ENCODE results near the gene PAK5.
"Not testable (repeated sequence)": the region's sequence is repeated elsewhere in the genome, so short reads cannot be mapped to it uniquely, and the experiment has no call there.

Gene PAK5

DNA sequence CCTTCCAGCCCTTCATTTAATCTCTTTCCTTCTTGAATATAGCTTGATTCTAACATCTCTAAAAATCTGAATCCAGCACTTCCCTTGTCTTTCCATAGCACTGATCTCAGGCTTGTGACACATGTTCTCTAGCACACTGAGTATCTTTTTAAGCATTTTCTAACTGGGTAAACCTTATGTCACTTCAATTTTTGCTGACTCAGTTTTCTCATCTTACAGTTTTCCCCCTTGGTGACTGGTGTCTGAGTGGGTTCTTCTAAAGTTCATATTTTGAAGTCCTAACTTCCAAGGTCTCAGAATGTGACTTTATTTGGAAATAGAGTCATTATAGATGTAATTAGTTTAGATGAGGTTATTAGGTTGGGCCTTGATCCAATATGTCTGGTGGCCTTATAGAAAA lies 153.9 kb downstream of the PAK5 start:
- no peak for DNase-seq (ENCODE audit: low read depth)

DNA sequence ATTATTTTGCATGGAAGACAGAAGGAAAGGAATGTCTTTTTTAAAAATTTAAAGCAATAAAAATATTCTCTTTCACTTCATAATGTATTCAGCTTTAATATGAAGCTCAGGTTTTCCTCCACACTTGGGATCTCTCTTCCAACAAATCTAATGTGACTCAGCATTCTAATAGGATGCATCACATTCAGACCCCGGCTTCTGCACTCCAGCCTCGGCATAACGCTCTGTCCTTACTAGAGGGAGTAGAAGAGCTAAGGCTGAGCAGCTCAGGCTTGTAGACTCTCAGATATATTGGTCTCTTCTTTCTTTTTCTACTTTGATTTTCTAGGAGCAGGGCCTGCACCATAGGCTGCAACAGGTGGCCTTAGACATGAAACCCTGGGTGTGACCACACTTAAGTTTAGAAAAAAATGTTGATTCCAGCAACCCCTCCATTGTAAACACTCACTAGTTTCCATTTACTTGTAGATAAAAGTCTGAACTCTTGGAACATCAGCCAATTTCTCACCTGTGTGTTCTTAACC lies 161.7 kb downstream of the PAK5 start:
- DNase-seq (ENCODE audit: low read depth): no peak

DNA sequence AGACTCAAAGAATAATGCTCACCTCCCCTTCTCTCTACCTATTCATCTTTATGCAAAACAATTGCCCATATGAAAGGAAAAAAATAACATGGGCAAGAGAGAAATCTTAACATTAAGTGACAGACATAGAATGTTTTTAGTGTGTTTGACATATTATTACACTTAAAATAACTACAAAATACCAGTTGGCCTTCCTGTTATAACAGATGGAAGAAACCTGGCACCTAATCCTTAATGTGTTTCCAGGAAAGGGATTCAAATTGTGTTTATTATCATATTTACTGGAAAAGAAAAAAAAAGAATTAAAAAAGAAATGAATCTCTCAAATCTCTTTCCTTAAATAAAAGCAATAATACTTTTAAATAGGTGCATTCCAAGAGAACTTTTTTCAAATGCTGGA lies 165.9 kb downstream of the PAK5 start:
- DNase-seq (ENCODE audit: low read depth): no peak

DNA sequence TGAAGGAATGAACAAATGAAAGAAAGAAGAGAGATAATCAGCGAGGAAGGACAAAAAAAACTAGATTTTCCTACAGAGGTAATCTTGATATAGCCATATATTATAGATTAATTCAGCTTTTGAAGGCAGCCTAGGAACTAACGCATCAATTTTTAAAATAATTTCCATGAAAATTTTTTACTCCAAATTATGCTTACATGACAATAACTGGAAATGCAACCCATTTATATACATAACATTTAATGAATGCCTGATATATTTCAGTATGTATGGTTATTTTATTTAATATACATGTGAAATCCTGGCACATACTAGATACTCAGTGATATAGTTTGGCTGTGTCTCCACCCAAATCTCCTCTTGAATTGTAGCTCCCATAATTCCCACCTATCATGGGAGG lies 166.8 kb downstream of the PAK5 start:
- DNase-seq (ENCODE audit: low read depth): no peak

DNA sequence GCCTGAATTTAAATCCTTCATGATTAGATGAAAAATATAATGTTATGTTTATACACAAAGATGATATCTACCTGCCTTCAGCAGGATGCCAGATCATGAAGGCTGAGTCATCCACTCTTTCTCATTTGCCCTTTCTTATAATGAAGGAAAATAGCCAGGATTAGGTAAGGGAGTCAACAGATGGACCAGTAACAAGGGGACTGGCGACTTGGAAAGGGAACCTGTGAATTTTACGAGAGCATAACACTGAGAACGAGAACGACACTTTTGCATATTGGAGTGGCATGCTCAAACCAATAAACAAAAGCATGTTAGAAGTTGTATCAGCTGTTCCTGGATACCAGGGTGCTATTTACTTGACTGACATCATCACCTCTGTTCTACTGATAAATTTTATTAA lies 170.5 kb downstream of the PAK5 start:
- no peak for DNase-seq (ENCODE audit: low read depth)

DNA sequence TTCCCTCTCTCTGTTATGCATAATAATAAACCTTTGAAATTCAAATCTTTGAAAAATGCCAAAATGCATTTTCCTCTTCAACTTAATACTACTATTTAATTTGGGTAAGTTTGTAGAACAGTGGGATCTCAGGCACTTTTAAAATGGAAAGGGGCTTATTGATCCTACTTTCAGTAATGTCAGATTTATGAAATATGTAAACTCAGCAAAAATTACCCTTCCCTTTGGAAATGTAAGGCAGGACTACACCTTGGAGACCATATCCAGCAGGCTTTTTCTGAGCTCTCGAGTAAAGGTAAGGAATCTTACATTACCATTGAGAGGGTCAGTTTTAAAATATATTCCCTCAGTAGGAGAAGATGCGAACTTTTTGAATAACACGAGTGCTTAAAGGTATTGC lies 175.5 kb downstream of the PAK5 start:
- DNase-seq (ENCODE audit: low read depth): no peak

DNA sequence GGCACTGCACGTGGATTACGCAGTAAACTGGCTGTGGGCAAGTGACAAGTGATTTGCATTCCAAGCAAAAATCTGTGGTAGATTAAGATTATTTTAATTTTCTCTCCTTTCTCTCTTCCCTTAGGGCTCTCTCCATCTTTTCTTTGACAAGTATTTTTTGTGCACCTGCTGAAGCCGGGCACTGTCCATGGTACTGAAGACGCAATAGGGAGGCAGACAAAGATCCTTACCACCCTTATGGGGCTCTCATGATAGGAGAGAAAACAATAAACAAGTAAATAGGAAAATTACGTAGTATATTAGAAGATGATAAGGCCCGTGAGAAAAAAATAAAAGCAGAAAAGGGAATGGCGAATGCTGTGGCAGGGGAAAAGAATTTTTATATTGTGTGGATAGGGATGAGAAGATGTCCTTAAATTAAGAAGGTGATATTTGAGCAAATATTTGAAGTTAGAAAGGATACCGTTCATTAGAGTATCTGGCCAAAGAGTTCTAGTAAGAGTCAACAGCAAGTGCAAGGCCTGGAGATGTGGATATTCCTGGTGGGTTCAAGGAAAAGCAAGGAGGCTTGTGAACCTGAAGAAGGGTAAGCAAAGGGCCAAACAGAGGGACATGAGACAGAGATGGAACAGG lies 178.5 kb downstream of the PAK5 start:
- DNase-seq (ENCODE audit: low read depth): no peak

DNA sequence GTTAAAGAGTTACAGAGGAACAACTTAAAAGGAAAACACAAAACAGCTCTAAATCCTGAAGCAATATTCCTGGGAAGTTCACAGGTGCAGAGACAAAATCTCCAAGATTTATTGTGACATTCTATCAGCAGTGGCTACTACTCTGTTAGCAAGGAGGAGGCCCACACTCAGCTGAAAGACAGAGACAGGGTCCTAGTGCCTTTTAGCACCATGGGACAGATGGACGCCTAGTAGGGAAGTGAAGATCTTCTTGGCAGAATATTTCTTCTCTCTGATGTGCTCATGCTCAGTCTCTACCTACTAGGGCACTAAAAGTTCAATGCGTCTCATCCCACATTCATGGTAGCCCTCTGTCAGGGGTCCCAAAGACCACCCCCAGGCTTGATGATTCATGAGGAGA lies 191.1 kb downstream of the PAK5 start:
- no peak for DNase-seq (ENCODE audit: low read depth)

DNA sequence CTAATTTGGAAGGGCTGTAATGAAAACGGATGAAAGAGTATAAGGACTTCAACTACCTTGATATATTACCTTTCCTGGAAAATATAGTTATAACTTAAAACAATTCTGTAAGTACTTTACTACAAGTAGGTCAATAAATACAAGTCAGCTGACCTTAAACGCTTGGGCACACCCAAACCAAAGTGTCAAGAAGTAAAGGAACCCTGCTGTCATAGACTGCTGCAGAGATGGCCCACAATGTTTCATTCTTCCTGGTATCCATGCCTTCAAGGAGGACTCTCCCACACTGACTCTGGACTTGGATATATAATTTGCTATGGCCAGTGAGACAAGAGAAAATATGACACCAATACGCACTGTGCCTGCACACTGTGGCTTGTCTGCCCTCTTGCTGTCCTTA lies 192.5 kb downstream of the PAK5 start:
- no peak for DNase-seq (ENCODE audit: low read depth)

DNA sequence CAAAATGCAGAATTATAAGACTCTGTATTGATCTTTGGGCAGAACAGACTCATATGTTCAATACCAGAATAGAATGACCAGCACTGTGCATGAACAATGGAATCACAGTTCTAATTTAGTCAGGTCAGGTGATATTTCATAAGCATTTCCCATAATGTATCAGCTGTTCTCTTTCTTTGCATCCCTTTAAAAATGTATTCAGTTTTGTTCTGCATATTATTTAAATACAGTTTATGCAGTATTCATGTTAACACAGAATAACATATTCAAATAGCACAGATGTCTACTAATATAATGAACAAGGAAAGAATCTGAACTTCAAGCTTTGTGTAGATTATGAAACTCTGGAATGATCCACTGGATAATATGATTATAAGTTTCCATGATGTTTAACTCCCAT lies 196.0 kb downstream of the PAK5 start:
- no peak for DNase-seq (ENCODE audit: low read depth)

DNA sequence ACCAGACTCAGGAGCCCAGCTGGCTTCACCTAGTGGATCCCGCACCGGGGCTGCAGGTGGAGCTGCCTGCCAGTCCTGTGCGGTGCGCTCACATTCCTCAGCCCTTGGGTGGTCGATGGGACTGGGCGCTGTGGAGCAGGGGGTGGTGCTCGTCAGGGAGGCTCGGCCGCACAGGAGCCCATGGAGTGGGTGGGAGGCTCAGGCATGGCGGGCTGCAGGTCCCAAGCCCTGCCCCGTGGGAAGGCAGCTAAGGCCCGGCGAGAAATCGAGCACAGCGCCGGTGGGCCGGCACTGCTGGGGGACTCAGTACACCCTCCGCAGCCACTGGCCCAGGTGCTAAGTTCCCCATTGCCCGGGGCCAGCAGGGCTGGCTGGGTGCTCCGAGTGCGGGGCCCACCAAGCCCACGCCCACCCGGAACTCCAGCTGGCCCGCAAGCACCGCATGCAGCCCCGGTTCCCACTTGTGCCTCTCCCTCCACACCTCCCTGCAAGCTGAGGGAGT lies 197.3 kb downstream of the PAK5 start:
- DNase-seq (ENCODE audit: low read depth): not testable (repeated sequence)

DNA sequence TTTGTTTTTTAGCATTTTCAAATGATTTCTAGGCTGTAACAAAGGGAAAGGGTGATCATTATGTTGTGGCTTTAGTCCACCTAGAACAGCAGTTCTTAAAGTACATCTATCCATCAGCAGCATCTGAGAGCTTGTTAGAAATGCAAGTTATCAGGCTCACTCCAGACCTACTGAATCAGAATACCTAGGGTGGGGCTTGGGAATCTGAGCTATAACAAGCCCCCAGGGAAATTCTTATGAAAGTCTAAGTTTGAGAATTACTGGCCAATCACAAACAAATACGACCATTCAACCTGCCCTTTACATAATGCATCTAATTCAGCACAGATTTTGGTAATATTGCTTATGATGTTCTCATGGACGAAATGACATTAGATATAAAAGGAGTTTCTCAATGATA lies 201.0 kb downstream of the PAK5 start:
- DNase-seq (ENCODE audit: low read depth): no peak

DNA sequence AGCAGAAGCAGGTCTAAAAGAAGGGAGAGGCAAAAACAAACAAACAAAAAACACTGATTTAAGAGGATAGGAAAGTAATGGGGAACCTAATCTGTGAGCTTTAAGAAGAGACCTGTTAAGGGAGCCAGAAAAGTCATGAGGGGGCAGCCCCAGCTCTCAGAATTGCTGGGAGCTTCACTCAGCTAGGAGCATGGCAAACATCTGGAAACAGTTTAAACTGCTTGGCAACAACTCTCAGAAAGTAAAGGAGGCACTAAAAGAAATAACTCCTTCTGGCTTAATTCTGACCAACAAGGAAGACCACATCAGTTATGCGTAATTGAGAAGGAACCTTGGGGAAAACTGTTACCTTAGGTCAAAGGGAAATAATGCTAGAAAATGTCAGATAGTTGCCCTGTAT lies 203.1 kb downstream of the PAK5 start:
- DNase-seq (ENCODE audit: low read depth): no peak

DNA sequence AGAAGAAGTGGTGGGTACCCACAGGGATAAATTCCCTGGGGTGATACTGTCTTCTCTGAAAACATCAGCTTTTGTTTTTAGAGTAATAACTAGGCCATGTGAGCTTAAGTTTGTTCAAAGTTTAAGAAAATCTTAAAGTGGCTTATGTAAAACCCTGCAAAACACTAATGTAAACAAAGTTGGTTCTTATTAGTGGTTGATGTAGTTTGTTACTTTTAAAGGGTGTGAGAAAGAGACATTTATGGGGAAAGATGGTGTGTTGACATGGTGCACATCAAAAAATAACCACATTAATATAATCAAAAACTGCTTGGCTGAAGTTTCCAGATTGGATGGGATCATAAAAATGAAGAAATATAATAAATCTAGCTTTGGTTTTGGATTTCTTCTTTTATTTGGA lies 204.5 kb downstream of the PAK5 start:
- no peak for DNase-seq (ENCODE audit: low read depth)

DNA sequence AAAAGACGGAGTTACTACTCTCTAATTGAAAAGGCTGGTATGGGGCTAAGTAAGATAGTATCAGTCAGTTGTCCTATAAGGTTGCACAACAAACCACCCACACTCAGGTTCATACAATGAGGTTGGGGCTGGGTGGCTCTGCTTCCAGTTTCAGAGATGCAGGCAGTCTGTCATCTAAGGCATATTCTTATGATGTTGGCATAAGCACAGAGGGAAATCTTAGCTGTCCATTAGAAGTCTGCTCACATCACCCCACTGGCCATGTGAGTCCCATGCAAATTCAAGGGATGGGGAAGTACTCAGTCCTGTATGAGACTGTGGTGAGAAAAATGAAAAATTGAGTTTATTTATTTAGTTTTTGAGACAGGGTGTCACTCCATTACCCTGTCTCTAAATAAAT lies 205.9 kb downstream of the PAK5 start:
- no peak for DNase-seq (ENCODE audit: low read depth)

DNA sequence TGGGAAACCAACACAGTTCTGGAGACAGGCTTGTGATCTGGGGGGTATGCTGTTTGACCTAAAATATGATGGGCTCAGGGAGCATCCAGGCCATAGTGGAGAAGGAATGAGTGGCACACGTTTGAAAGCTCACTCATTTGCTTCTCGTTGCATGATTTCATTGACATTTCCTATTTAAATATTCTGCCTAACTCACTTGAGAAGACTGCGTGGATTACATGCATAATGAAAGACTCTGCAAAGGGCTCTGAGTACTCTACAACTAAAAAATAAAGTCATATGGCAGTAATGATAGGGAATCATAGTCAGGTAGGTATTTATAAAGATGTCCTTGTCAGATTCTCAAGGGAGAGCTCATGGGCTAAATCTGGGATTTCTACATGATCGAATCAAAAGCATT lies 206.6 kb downstream of the PAK5 start:
- DNase-seq (ENCODE audit: low read depth): no peak

DNA sequence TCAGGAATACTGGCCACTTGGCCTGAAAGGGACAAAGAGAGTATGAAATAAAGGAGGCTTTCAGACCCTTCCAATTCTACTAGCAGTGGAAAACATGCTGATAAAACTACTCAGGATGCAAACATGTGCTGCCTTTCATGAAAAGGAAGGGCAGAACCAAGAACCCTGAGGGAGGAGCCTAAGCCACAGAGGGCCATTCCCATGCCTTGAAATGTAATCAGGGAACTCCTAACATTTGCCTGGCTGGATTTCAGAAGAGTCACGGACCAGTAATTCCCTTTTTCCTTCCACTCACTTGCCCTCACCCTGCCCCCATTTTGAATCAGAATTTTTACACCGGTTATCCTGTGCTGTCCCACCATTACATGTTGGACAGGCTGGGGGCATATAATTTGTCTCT lies 208.3 kb downstream of the PAK5 start:
- no peak for DNase-seq (ENCODE audit: low read depth)

DNA sequence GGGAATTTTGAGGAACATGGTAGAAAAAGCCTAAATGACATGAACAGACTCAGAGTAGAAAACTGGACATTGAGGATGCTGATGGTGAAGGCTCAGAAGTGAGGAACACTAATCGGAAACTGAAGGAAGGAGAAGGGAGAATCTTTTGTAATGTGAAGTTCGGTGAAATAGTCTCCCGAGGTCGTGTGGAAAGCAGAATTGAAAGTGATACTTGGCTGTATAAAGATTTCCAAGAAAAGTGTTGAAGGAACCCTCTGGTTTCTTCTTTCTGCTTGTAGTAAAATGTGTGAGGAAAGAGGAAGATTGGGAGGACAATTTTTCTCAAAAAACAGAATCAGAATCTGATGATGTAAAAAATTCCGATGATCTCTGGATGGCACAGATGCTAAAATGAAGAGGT lies 209.0 kb downstream of the PAK5 start:
- no peak for DNase-seq (ENCODE audit: low read depth)

DNA sequence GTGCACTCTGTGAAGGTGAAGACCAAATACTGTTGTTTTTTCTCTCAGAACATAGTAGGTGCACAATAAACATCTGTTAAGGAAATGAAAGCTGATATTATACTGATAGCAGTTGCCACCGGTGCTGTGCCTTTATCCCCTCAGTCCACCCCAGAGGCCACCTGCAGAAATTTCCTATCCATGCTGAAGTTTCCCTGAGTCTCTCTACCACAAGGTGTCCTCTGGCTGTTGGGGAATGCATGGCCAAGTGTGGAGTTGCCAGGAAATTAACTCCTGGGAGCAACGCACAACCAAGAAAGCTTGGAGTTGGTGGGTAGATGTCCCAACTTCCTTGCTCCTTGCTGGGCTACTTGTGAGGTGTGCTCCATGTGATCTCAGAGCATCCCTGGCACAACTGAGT lies 210.3 kb downstream of the PAK5 start:
- no peak for DNase-seq (ENCODE audit: low read depth)

DNA sequence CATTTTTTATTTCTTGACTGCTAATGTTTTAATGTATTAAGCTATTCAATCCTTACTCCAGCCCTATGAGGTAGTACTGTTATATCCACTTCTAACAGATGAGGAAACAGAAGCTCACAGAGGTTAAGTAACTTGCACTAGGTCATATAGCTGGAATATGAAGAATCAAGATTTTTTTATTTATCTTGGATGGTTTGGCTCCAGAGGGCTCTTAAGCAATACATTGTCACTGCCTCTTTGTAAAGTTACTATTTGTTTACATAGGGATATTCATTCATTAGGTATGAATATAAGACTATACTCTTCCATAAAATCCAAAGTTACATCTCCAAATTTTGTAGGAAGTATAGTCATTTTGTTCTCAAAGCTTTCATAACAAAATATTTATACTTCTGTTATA lies 210.7 kb downstream of the PAK5 start:
- DNase-seq (ENCODE audit: low read depth): no peak

DNA sequence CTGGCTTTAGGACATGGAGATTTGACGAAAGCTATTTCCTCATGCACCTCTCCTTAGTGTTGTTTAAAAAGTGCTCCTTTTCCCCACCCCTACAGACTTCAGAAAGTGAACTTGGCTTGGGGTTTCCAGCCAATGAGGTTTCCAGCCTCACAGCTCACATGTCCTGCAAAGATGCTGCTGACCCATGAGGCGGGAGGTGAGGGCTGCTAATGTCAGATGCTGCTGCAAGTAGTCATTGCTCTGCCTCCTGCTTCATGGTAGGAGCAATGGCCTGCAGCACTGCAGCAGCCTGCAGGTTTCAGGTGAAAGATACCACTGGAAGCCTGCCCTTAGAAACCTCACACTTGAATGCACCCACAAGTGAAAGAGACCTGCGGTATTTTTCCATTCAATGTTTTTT lies 211.7 kb downstream of the PAK5 start:
- DNase-seq (ENCODE audit: low read depth): no peak

DNA sequence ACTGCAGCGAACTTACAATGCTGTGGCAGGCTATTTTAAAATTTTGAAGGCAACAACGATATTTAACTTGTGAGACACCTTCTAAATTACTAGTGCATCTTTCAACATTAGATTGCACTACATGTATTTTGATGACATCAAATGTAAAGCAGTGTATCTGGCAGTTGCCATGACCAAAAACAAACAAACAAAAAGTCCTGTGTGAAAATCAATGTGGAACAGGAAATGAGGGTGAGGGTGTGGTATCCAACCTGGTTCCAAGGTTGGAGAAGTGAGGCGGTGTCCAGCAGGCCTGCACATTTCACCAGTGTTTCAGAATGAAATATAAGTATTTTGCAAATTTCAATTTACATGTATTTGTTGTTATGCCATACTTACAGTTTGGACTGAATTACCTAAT lies 212.5 kb downstream of the PAK5 start:
- DNase-seq (ENCODE audit: low read depth): no peak

DNA sequence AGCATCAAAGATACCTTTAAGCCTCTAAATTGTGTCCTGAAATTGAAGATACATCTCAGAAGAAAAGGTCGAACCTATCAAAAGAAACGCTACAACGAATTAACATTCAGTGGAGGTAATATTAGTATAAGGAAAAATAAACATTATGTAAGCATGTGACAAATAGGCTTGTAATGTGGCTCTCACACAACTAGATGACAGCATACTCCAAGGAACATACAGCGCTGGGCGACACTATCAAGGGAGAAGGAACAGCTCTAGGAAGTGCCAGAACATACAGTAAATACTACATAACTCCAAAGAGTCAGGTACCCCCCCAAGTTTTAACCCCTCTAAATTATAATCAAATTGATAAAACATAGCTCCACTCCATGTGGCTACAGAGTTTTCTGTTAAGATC lies 220.9 kb downstream of the PAK5 start:
- no peak for DNase-seq (ENCODE audit: low read depth)

DNA sequence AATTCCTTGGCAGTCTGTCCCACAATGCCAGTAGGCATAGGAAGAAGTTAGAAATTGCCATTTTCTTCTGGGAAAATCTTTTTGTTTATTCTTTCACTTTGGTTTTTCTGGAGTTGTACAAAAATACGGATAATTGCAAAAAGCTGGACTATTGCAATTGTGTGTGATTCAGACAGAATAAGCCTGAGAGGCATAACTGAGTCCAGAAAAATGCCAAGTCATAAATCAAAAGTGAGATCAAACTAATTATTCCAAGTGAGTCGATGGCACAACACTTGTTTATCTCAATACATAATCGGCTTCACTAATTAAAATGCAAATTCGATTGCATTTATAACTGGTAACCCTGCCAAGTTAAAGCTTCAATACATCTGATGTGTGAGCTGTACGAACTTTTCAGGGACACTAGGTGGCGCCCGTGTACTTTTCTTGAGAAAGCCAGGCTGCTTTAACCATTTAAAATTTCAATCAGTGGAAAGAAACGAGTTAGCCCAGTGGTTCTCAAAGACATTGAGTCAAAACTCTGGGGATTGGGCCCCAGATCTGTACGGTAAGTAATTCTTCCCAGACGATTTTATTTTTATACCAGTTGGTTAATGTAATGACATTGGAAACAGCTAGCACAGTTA lies 221.9 kb downstream of the PAK5 start:
- peak; percentile 30 for DNase-seq (ENCODE audit: low read depth)

All from HS-27A (cell line).